Nephron (organoid): ENCODE results near the gene CHMP2B.
"Not testable (repeated sequence)": the region's sequence is repeated elsewhere in the genome, so short reads cannot be mapped to it uniquely, and the experiment has no call there.

Experiments
- H3K27ac Mint-ChIP-seq, 3 experiments: 2 replicates each; pipeline ENCODE4 v1.8.0; 2020; ENCODE audit warnings: mixed read lengths in 3 of 3, mild to moderate bottlenecking in 2 of 3, moderate library complexity in 1 of 3
- H3K27me3 Mint-ChIP-seq: 2 replicates; pipeline ENCODE4 v1.8.0; 2021; ENCODE audit warnings: low read depth, mild to moderate bottlenecking, moderate library complexity, mixed read lengths
- H3K36me3 Mint-ChIP-seq: 2 replicates; pipeline ENCODE4 v1.8.0; 2020; ENCODE audit warnings: low read depth, mixed read lengths
- H3K4me1 Mint-ChIP-seq: 2 replicates; pipeline ENCODE4 v1.8.0; 2020; ENCODE audit warnings: mixed read lengths
- H3K4me3 Mint-ChIP-seq, 3 experiments: 2 replicates each; pipeline ENCODE4 v1.8.0; 2020; ENCODE audit warnings: mild to moderate bottlenecking in 3 of 3, mixed read lengths in 3 of 3, moderate library complexity in 2 of 3
- H3K9me3 Mint-ChIP-seq: 2 replicates; pipeline ENCODE4 v1.8.0; 2020; ENCODE audit warnings: mixed read lengths
- CTCF ChIP-seq, 3 experiments: fragments of 200-600 bp; sonication (generic); IDR thresholded peaks; one replicate each; pipeline ENCODE4 v1.5.0; 2021; ENCODE audit warnings: antibody characterized with exemption in 3 of 3; ENCODE audit not compliant: unreplicated experiment in 3 of 3

CHMP2B gene

GRCh38 chr3:87288446-87288845, 61.3 kb downstream of the CHMP2B start:
- Mint-ChIP-seq H3K27me3 (no peaks in the 10 kb centered on the region), H3K4me1 (no peaks in the 10 kb centered on the region), H3K27ac (no peak overlapping the region), H3K4me3 (no peak overlapping the region), H3K9me3 (peaks cover 6% of the 10 kb centered on the region), H3K36me3 (no peaks in the 10 kb centered on the region)
- TF ChIP-seq CTCF (IDR thresholded peaks at IDR 0.05; ENCODE audit: unreplicated experiment in 3 of 3): no peak

- H3K36me3 Mint-ChIP-seq: no peaks in the 10 kb centered on the region
- H3K27ac Mint-ChIP-seq: no peak overlapping the region
- H3K4me3 Mint-ChIP-seq: no peak overlapping the region
- no peaks in the 10 kb centered on the region for H3K4me1 Mint-ChIP-seq
- peak; percentile 73 to 86 (median 77) for TF ChIP-seq CTCF (IDR thresholded peaks at IDR 0.05; ENCODE audit: unreplicated experiment in 3 of 3)
- no peaks in the 10 kb centered on the region for H3K27me3 Mint-ChIP-seq
- H3K9me3 Mint-ChIP-seq: no peaks in the 10 kb centered on the region
Observed at GRCh38 chr3:87298111-87298718, 71.1 kb downstream of the CHMP2B start.

- H3K9me3 Mint-ChIP-seq, H3K27me3 Mint-ChIP-seq, H3K27ac Mint-ChIP-seq, H3K4me1 Mint-ChIP-seq, H3K4me3 Mint-ChIP-seq, H3K36me3 Mint-ChIP-seq: not testable (repeated sequence)
Observed at GRCh38 chr3:87305031-87305430, 77.9 kb downstream of the CHMP2B start.
